Kidney epithelial cell (primary cell): ENCODE measurements around the gene PRR5. TPM values are rescaled to one million over a fixed set of nuclear protein-coding genes. Genes with fewer than 3 reads are reported as not detected.
A peak's percentile ranks its signal among the peaks of the same experiment; 100 is the strongest.

Experiments
- DNase-seq: peaks from one replicate; pipeline ENCODE4 v3.0.0-alpha.2; 2010; ENCODE audit warnings: low read depth
- H3K27me3 ChIP-seq: 2 replicates; pipeline ENCODE4 v1.6.0; 2011; ENCODE audit warnings: low read length; ENCODE audit not compliant: control insufficient read depth, insufficient read depth
- H3K36me3 ChIP-seq: 2 replicates; pipeline ENCODE4 v1.5.1; 2011; ENCODE audit warnings: low read length; ENCODE audit not compliant: control insufficient read depth, insufficient read depth
- H3K4me3 ChIP-seq: 2 replicates; pipeline ENCODE4 v1.5.1; 2011; ENCODE audit warnings: low read depth, mild to moderate bottlenecking, control low read depth, low read length
- CTCF ChIP-seq: IDR thresholded peaks from 2 replicates; pipeline ENCODE4 v1.5.1; 2011; ENCODE audit warnings: mild to moderate bottlenecking, moderate library complexity, low read length, control low read depth, inconsistent platforms; ENCODE audit not compliant: insufficient read depth, poor library complexity, severe bottlenecking
- total RNA-seq: library from RNA; depleted of rRNA; stranded (reverse); fragments of >200 nt; gene quantifications from 2 replicates; pipeline ENCODE4 v1.2.3, GENCODE V29; 2015

The PRR5 gene
- total RNA-seq, 1 donor from 2014 or later, result 14.3 TPM

GRCh38 chr22:44682556-44683168 lies 19.3 kb upstream of the PRR5 start:
- Histone ChIP-seq H3K27me3 (peaks cover 2% of the 10 kb centered on the region), H3K4me3 (no peak overlapping the region), H3K36me3 (no peaks in the 10 kb centered on the region)
- no peak for DNase-seq
- TF ChIP-seq CTCF, result no peak

- no peak for TF ChIP-seq CTCF
Observed at GRCh38 chr22:44683237-44683636, 18.8 kb upstream of the PRR5 start.

GRCh38 chr22:44683881-44684280 lies 18.1 kb upstream of the PRR5 start:
- TF ChIP-seq CTCF, result no peak
- no peak for DNase-seq
- Histone ChIP-seq H3K27me3 (peaks cover 2% of the 10 kb centered on the region), H3K36me3 (no peaks in the 10 kb centered on the region), H3K4me3 (no peak overlapping the region)

More at GRCh38 chr22:44683237-44683636, 18.8 kb upstream of the PRR5 start:
- Histone ChIP-seq H3K4me3 (no peak overlapping the region), H3K36me3 (no peaks in the 10 kb centered on the region), H3K27me3 (peaks cover 2% of the 10 kb centered on the region)
- no peak for DNase-seq

- H3K36me3 ChIP-seq, result no peaks in the 10 kb centered on the region
- peak; percentile 81 for DNase-seq
- peaks cover 2% of the 10 kb centered on the region for H3K27me3 ChIP-seq
- TF ChIP-seq CTCF, result peak; percentile 100
- H3K4me3 ChIP-seq, result no peak overlapping the region
Observed at GRCh38 chr22:44684506-44685383, 17.3 kb upstream of the PRR5 start.

DNA sequence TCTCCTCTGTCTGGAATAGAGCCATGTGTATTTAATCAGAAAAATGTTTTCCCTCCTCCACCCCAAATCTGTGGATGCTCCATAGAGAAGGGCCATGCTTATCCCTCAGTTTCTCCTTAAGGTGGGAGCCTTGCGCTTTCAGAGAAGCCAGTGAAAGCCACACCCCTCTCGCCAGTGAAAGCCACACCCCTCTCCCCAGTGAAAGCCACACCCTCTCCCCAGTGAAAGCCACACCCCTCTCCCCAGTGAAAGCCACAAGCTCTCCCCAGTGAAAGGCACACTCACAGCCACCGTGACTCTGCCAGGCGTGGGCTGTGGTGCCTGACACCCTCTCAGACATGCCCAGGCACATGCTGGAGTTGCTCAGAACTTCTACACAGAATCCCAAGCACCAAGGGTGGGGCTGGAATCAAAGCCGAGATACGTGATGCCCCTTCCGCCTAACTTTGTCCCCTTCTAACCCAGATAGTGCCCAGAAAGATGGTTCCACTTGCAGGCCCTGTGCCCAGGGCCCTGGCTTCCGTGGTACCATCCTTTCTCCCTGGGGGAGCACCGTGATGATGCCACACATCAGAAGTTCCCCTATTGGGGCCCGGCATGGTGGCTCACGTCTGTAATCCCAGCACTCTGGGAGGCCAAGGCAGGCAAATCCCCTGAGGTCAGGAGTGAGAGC lies 16.5 kb upstream of the PRR5 start:
- no peak for TF ChIP-seq CTCF
- Histone ChIP-seq H3K36me3 (no peaks in the 10 kb centered on the region), H3K4me3 (no peak overlapping the region), H3K27me3 (peaks cover 2% of the 10 kb centered on the region)
- no peak for DNase-seq
